Fibroblast of mammary gland (primary cell): ENCODE results near the gene HASPIN.
A peak's percentile ranks its signal among the peaks of the same experiment; 100 is the strongest.

ENCODE experiments used
- DNase-seq: peaks from one replicate; pipeline ENCODE4 v3.0.0-alpha.2; 2010; ENCODE audit warnings: low read depth
- H3K4me3 ChIP-seq: 2 replicates; pipeline ENCODE4 v1.5.1; 2011; ENCODE audit warnings: low read depth, mild to moderate bottlenecking, low read length, moderate library complexity; ENCODE audit not compliant: control insufficient read depth
- TF ChIP-seq, protein P1 (sequence below): conservative IDR thresholded peaks from 2 replicates; pipeline ENCODE4 v1.5.1; 2011; ENCODE audit warnings: low read depth, low read length, inconsistent platforms; ENCODE audit not compliant: control insufficient read depth, insufficient read depth

HASPIN gene

GRCh38 chr17:3681565-3681964 is 42.1 kb upstream of the HASPIN start:
- no peak for DNase-seq
- TF ChIP-seq, protein P1, sequence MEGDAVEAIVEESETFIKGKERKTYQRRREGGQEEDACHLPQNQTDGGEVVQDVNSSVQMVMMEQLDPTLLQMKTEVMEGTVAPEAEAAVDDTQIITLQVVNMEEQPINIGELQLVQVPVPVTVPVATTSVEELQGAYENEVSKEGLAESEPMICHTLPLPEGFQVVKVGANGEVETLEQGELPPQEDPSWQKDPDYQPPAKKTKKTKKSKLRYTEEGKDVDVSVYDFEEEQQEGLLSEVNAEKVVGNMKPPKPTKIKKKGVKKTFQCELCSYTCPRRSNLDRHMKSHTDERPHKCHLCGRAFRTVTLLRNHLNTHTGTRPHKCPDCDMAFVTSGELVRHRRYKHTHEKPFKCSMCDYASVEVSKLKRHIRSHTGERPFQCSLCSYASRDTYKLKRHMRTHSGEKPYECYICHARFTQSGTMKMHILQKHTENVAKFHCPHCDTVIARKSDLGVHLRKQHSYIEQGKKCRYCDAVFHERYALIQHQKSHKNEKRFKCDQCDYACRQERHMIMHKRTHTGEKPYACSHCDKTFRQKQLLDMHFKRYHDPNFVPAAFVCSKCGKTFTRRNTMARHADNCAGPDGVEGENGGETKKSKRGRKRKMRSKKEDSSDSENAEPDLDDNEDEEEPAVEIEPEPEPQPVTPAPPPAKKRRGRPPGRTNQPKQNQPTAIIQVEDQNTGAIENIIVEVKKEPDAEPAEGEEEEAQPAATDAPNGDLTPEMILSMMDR = no peak

DNA sequence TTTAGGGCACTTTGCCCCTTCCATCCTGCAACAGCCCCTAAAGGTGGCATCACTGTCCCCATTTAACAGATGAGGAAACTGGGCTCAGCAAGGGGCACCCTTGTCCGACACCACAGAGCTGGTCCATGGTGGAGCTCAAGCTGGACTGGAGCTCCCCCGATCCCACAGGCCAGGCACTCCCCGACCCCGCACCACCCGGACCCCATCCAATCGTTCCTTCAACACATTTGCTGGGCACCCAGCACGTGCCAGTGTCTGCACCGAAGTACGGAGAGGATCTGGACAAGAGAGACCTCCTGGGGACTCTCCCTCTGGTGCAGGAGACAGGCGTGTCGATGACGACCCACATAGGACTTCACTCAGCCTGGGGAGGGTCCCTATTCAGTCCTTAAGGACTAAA is 41.7 kb upstream of the HASPIN start:
- H3K4me3 ChIP-seq = no peak overlapping the region
- TF ChIP-seq, protein P1 = no peak

More at GRCh38 chr17:3681565-3681964, 42.1 kb upstream of the HASPIN start:
- H3K4me3 ChIP-seq = no peak overlapping the region

DNA sequence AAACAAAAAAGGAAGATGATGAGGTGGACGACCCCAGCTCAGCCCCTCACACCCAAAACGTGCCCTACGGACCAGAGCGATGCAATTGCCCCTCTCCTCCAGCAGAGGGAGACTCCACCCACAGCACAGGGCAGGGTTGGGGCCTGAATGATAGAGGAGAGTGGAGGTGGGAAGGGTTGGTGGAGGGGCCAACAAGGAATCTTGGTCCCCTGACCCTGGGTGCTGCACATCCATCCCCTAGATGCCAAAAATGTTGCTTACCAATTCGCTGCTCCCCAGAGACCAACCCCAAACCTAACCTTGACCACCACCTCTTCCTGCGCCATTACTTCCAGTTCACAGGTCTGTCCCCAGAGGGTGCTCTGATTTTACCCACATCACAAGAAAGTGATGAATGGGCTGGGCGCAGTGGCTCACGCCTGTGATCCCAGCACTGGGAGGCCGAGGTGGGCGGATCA is 40.6 kb upstream of the HASPIN start:
- TF ChIP-seq, protein P1 = peak; percentile 98
- DNase-seq = peak; percentile 19
- no peak overlapping the region for H3K4me3 ChIP-seq

More for the DNA sequence above, 41.7 kb upstream of the HASPIN start:
- no peak for DNase-seq

- DNase-seq = no peak
- TF ChIP-seq, protein P1 = no peak
- H3K4me3 ChIP-seq = no peak overlapping the region
Measured at GRCh38 chr17:3685174-3685573, 38.5 kb upstream of the HASPIN start.

DNA sequence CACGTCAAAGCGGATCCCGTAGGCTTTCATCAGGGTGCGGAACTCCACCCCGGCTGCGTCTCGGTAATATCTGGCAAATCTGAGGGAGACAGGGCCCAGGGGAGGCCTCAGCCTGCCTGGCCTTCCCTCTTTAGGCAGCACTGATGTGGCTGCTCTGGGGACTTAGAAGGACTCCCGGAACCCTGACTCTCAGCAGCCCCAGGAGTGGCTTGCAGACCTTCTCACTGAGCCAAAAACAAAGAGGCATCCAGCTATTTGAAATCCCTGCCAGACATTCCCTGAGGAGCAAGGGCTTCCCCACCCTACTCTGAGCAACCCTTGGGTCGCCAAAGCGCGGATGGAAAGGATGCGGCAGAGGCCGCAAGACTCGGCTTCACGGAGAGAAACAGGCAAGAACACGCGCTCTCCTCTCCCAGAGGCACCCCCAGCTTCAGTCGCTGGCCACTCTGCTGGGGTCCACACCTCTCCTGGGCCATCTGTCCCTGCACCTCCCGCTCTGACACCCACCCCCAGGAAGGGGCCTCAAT is 35.6 kb upstream of the HASPIN start:
- H3K4me3 ChIP-seq = no peak overlapping the region
- DNase-seq = no peak
- TF ChIP-seq, protein P1 = no peak

DNA sequence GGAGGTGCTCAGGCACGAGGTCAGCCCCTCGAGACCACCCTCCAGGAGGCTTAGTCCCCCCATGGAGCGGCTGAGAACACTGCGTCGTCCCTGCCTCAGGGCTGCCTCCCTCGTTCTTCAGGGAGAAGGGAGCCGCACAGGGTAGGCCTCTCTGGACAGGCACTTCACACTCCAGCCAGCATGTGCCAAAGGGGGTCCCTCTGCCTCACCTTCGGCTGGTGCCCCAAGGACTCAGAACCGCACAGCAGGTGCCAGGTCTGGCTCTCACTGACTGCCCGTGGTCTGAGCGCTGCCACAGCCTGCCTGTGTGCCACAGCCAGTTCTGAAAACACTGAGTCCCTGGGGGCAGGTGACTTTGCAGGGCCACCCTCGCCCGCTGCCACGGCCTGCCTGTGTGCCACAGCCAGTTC is 34.8 kb upstream of the HASPIN start:
- no peak overlapping the region for H3K4me3 ChIP-seq
- DNase-seq = no peak
- TF ChIP-seq, protein P1 = no peak

DNA sequence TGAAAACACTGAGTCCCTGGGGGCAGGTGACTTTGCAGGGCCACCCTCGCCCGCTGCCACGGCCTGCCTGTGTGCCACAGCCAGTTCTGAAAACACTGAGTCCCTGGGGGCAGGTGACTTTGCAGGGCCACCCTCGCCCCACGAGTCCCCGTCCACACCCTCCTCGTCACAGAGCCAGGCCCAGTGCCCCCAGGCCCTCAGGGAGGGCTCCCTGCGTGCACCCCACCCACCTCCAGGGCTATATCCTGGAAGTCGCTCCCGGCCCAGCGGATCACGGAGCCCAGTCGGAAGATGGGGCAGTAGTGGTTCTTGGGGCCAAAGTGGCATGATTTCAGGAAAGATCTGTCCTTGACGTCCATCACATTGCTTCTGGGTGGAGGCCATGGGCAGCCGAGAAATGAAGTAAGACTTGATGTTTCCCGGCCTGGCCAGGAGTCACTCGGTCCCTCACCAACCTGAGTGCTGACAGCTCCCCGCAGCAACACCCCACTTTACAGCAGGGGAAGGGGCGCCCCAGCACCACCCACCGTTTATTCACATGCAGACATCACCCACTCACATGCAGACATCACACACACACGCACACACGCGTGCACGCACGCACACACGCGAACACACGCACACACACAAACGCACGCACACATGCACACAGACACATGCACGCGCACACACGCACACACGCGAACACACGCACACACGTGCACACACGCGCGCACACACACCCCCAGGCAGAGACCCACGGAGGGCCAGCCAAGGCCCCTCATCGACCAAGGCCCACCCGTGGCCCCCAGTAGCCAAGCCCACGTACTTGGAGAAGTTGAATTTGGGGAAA is 34.2 kb upstream of the HASPIN start:
- no peak overlapping the region for H3K4me3 ChIP-seq
- TF ChIP-seq, protein P1 = no peak
- no peak for DNase-seq
